ENCODE data around the gene PCDHGA8.
"Not testable (repeated sequence)": the region's sequence is repeated elsewhere in the genome, so short reads cannot be mapped to it uniquely, and the experiment has no call there.

Gene PCDHGA8

GRCh38 chr5:141407790-141408505 is 15.5 kb downstream of the PCDHGA8 start, which contains the start of gene PCDHGB6:
Gene PCDHGB6, plus strand, starts transcription at chr5:141408021. Its CDS starts 182 bp downstream, at chr5:141408203.
- not testable (repeated sequence) for H2AFZ ChIP-seq (ENCODE audit: low read depth, low read length); H3K4me2 ChIP-seq (ENCODE audit: low read length)
- TF ChIP-seq, protein P1, sequence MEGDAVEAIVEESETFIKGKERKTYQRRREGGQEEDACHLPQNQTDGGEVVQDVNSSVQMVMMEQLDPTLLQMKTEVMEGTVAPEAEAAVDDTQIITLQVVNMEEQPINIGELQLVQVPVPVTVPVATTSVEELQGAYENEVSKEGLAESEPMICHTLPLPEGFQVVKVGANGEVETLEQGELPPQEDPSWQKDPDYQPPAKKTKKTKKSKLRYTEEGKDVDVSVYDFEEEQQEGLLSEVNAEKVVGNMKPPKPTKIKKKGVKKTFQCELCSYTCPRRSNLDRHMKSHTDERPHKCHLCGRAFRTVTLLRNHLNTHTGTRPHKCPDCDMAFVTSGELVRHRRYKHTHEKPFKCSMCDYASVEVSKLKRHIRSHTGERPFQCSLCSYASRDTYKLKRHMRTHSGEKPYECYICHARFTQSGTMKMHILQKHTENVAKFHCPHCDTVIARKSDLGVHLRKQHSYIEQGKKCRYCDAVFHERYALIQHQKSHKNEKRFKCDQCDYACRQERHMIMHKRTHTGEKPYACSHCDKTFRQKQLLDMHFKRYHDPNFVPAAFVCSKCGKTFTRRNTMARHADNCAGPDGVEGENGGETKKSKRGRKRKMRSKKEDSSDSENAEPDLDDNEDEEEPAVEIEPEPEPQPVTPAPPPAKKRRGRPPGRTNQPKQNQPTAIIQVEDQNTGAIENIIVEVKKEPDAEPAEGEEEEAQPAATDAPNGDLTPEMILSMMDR (IDR thresholded peaks at IDR 0.05; ENCODE audit: low read depth, low read length) = peak; percentile 24; the same call in 1 of the 2 replicates

GRCh38 chr5:141409598-141410306 is 17.3 kb downstream of the PCDHGA8 start:
- H3K36me3 ChIP-seq (replicated peaks; ENCODE audit: low read depth, low read length) = no peaks in the 10 kb centered on the region
- H3K9me3 ChIP-seq (ENCODE audit: insufficient read depth, low read length) = no peaks in the 10 kb centered on the region
- no peak for TF ChIP-seq EZH2phosphoT487 (IDR thresholded peaks at IDR 0.05; ENCODE audit: low read depth)
- TF ChIP-seq, protein P1 (IDR thresholded peaks at IDR 0.05; ENCODE audit: low read depth, low read length) = no peak
- no peak overlapping the region for H2AFZ ChIP-seq (ENCODE audit: low read depth, low read length)
- no peak overlapping the region for H3K4me3 ChIP-seq (ENCODE audit: low read length)
- H3K79me2 ChIP-seq (ENCODE audit: low read length) = no peaks in the 10 kb centered on the region
- no peak overlapping the region for H3K9ac ChIP-seq (ENCODE audit: low read length)
- no peaks in the 10 kb centered on the region for H3K27me3 ChIP-seq (ENCODE audit: low read depth, low read length)
- no peak overlapping the region for H3K4me2 ChIP-seq (ENCODE audit: low read length)
- H4K20me1 ChIP-seq (ENCODE audit: insufficient read depth, low read length) = no peaks in the 10 kb centered on the region
- H3K4me1 ChIP-seq (ENCODE audit: low read length) = no peaks in the 10 kb centered on the region
- H3K27ac ChIP-seq (ENCODE audit: low read length) = no peak overlapping the region

More at GRCh38 chr5:141407790-141408505, 15.5 kb downstream of the PCDHGA8 start, which contains the start of gene PCDHGB6:
- H3K79me2 ChIP-seq (ENCODE audit: low read length); H3K9me3 ChIP-seq (ENCODE audit: insufficient read depth, low read length); H3K27me3 ChIP-seq (ENCODE audit: low read depth, low read length); H3K4me3 ChIP-seq (ENCODE audit: low read length); H3K27ac ChIP-seq (ENCODE audit: low read length); H3K4me1 ChIP-seq (ENCODE audit: low read length); H3K36me3 ChIP-seq (replicated peaks; ENCODE audit: low read depth, low read length); H3K9ac ChIP-seq (ENCODE audit: low read length); H4K20me1 ChIP-seq (ENCODE audit: insufficient read depth, low read length): not testable (repeated sequence)

DNA sequence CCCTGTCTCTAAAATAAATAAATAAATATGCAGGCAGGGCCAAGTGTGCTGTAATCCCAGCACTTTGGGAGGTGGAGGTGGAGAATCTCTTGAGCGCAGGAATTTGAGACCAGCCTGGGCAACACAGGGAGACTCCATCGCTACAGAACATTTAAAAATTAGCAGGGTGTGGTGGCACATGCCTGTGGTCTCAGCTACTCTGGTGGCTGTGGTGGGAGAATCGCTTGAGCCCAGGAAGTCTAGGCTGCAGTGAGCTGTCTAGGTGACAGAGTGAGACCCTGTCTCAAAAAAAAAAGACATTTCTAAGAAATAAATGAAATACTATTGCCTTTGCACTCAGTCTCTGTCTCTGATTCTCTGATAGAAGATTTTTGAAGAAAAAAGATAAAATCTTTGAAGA is 19.1 kb downstream of the PCDHGA8 start:
- TF ChIP-seq, protein P1 (IDR thresholded peaks at IDR 0.05; ENCODE audit: low read depth, low read length) = no peak
- no peak for TF ChIP-seq EZH2phosphoT487 (IDR thresholded peaks at IDR 0.05; ENCODE audit: low read depth)

DNA sequence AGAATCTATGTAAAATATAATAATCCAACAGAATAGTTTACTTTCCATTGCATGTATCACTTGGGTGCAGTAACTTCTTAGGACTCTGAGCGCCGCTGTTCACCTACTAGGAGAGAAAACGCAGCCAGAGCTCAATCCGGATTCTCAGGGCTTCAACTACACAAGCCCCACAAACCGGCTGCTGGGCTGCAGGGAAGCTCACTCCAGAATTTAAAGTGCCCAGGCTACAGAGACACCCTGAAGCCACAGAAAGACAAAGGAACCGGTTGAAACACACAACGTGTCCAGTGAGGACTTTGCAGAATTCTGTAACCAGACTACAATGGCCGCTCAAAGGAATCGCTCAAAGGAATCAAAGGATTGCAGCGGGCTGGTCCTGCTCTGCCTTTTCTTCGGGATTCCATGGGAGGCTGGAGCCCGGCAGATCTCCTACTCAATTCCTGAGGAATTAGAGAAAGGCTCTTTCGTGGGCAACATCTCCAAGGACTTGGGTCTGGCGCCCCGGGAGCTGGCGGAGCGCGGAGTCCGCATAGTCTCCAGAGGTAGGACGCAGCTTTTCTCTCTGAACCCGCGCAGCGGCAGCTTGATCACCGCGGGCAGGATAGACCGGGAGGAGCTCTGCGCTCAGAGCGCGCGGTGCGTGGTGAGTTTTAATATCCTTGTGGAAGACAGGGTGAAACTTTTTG is 20.6 kb downstream of the PCDHGA8 start, which contains the start of gene PCDHGA10:
Gene PCDHGA10, plus strand, starts transcription at position 134 of the 686 bp plus-strand sequence. Its CDS starts 189 bp downstream, at position 323.
- Histone ChIP-seq H3K27me3 (ENCODE audit: low read depth, low read length) (no peaks in the 10 kb centered on the region), H3K9ac (ENCODE audit: low read length) (peak within 1 kb of the TSS; percentile 59), H4K20me1 (ENCODE audit: insufficient read depth, low read length) (no peaks in the 10 kb centered on the region), H3K79me2 (ENCODE audit: low read length) (no peaks in the 10 kb centered on the region), H3K36me3 (replicated peaks; ENCODE audit: low read depth, low read length) (no peaks in the 10 kb centered on the region), H2AFZ (ENCODE audit: low read depth, low read length) (peak within 1 kb of the TSS; percentile 97), H3K4me3 (ENCODE audit: low read length) (peak within 1 kb of the TSS; percentile 89), H3K27ac (ENCODE audit: low read length) (no peak within 1 kb of the TSS), H3K4me1 (ENCODE audit: low read length) (no peaks in the 10 kb centered on the region), H3K9me3 (ENCODE audit: insufficient read depth, low read length) (no peaks in the 10 kb centered on the region), H3K4me2 (ENCODE audit: low read length) (peak within 1 kb of the TSS; percentile 83)
- TF ChIP-seq, protein P1 (IDR thresholded peaks at IDR 0.05; ENCODE audit: low read depth, low read length) = peak; percentile 66
- no peak for TF ChIP-seq EZH2phosphoT487 (IDR thresholded peaks at IDR 0.05; ENCODE audit: low read depth)

More for the DNA sequence above, 19.1 kb downstream of the PCDHGA8 start:
- Histone ChIP-seq H3K4me1 (ENCODE audit: low read length) (no peaks in the 10 kb centered on the region), H3K36me3 (replicated peaks; ENCODE audit: low read depth, low read length) (no peaks in the 10 kb centered on the region), H3K27ac (ENCODE audit: low read length) (no peak overlapping the region), H3K9ac (ENCODE audit: low read length) (no peak overlapping the region), H3K27me3 (ENCODE audit: low read depth, low read length) (no peaks in the 10 kb centered on the region), H3K4me2 (ENCODE audit: low read length) (no peak overlapping the region), H3K4me3 (ENCODE audit: low read length) (no peak overlapping the region), H3K9me3 (ENCODE audit: insufficient read depth, low read length) (no peaks in the 10 kb centered on the region), H2AFZ (ENCODE audit: low read depth, low read length) (no peak overlapping the region), H3K79me2 (ENCODE audit: low read length) (no peaks in the 10 kb centered on the region), H4K20me1 (ENCODE audit: insufficient read depth, low read length) (no peaks in the 10 kb centered on the region)

Data from OCI-LY3 (cell line).